Hepatocyte (in vitro differentiated cells): ENCODE measurements around the gene DGKQ.

Experiments used
- EZH2 ChIP-seq: fragments of 200-600 bp; sonication (generic); IDR thresholded peaks from 2 replicates; pipeline ENCODE4 v1.6.1; 2016; ENCODE audit warnings: antibody characterized with exemption, mild to moderate bottlenecking, borderline replicate concordance
- EZH2phosphoT487 ChIP-seq: fragments of 200-600 bp; sonication (generic); IDR thresholded peaks from one replicate; pipeline ENCODE4 v1.6.1; 2018; ENCODE audit warnings: antibody characterized with exemption, mild to moderate bottlenecking, low read depth, moderate library complexity; ENCODE audit not compliant: unreplicated experiment, severe bottlenecking
- TF ChIP-seq, protein P1 (sequence below): fragments of 200-600 bp; sonication (generic); IDR thresholded peaks from 2 replicates; pipeline ENCODE4 v1.5.1; 2016; ENCODE audit warnings: antibody characterized with exemption, mild to moderate bottlenecking; ENCODE audit not compliant: poor library complexity

DNA sequence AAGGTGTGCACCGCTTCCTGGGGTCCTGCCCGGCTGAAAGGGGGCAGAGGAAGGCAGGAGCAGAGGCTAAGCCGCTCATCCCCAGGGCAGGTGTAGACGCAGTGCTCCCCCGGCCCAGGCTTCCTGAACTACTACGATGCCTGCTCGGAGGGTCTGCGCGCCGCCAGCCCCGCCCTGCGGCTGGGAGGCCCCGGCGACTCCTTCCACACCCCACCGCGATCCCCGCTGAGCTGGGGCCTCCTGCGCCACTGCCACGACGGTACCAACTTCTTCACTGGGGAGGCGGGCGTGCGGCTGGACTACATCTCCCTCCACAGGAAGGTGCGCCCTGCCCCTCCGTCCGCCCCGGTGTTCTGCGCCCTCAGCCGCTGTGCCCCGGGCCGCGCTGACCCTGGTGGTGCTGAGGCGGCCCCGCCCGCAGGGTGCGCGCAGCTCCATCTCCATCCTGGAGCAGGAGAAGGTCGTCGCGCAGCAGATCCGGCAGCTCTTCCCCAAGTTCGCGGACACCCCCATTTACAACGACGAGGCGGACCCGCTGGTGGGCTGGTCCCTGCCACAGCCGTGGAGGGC is 28.3 kb upstream of the DGKQ start:
- TF ChIP-seq, protein P1, sequence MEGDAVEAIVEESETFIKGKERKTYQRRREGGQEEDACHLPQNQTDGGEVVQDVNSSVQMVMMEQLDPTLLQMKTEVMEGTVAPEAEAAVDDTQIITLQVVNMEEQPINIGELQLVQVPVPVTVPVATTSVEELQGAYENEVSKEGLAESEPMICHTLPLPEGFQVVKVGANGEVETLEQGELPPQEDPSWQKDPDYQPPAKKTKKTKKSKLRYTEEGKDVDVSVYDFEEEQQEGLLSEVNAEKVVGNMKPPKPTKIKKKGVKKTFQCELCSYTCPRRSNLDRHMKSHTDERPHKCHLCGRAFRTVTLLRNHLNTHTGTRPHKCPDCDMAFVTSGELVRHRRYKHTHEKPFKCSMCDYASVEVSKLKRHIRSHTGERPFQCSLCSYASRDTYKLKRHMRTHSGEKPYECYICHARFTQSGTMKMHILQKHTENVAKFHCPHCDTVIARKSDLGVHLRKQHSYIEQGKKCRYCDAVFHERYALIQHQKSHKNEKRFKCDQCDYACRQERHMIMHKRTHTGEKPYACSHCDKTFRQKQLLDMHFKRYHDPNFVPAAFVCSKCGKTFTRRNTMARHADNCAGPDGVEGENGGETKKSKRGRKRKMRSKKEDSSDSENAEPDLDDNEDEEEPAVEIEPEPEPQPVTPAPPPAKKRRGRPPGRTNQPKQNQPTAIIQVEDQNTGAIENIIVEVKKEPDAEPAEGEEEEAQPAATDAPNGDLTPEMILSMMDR = no peak
- TF ChIP-seq EZH2 = no peak
- TF ChIP-seq EZH2phosphoT487 = no peak
